Measurements from ENCODE around the gene LGALS9. TPM values are rescaled to one million over a fixed set of nuclear protein-coding genes. Genes with fewer than 3 reads are reported as not detected.

The LGALS9 gene
- polyA plus RNA-seq (2011; rRNA removed): 0.94 and 2.4 TPM in 2 replicates
- polyA minus RNA-seq (2011; rRNA and poly(A)+ RNA removed): 0.90 and 3.2 TPM in 2 replicates

DNA sequence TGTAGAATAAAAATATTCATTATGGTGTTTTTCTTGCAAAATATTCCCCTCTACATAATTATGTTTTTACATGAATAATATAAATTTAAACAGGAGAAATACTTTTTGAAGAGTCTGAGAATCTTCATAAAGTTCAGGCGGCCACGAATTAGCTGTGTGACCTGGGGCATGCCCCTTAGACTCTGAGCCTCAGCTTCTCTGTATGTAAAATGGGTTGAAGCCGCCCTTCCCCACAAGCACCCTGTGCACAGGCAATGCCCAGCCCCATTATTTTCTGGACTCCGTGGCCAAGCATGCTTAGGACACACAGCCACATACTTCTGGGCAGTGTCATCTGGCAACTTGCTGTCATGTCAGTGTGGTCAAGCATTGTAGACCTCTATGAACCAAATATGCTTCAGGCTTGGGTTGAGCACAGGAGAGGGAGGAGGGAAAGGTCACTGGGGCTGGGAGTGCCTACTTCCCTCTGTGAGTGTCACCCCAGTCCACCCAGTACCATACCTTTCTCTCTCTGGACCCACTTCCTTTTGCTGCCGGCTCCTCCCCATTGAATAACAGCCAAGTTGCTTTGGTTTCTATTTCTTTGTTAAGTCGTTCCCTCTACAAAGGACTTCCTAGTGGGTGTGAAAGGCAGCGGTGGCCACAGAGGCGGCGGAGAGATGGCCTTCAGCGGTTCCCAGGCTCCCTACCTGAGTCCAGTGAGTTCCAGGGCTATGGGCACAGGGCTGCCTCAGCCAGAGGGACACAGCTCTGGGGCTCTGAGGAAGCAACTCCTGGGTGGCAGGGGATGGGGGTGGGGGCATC lies at the start of gene LGALS9:
TSS of gene LGALS9 (plus strand) at position 582 of the 804 bp plus-strand sequence. CDS start at position 660, 78 bp downstream.
- CTCF ChIA-PET: interaction anchor here (0.7 to 2.1 kb wide), 3 partner anchors 23 to 31 kb away, joined by 3 to 4 read pairs (median 3); no protein-coding TSS in a partner anchor
- Histone ChIP-seq H3K4me3 (ENCODE audit: low read depth, low read length) (no peak within 1 kb of the TSS), H3K27me3 (ENCODE audit: control insufficient read depth, insufficient read depth, low read length) (no peaks in the 10 kb centered on the region), H3K36me3 (ENCODE audit: control insufficient read depth, insufficient read depth, low read length) (no peaks in the 10 kb centered on the region; the same call in 1 of the 2 replicates)
- TF ChIP-seq CTCF (IDR thresholded peaks at IDR 0.05; ENCODE audit: insufficient read depth, low read depth, low read length): no peak
- no peak for DNase-seq (ENCODE audit: low read depth)
- POLR2A ChIA-PET: interaction anchor here (0.7 kb wide), 1 partner anchor 10 kb away, joined by 3 read pairs; no protein-coding TSS in a partner anchor

DNA sequence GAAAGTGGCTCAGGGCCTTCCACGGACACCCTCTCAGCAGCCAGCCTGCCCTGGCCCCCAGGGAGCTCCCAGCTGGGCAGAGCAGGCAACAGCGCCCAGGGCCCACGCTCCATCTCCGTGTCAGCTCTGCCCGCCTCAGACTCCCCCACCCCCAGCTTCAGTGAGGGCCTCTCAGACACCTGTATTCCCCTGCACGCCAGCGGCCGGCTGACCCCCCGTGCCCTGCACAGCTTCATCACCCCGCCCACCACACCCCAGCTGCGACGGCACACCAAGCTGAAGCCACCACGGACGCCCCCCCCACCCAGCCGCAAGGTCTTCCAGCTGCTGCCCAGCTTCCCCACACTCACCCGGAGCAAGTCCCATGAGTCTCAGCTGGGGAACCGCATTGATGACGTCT lies 48.3 kb upstream of the LGALS9 start:
- Histone ChIP-seq H3K36me3 (ENCODE audit: control insufficient read depth, insufficient read depth, low read length) (peaks cover 3% of the 10 kb centered on the region), H3K27me3 (ENCODE audit: control insufficient read depth, insufficient read depth, low read length) (no peaks in the 10 kb centered on the region), H3K4me3 (ENCODE audit: low read depth, low read length) (no peak overlapping the region)
- DNase-seq (ENCODE audit: low read depth): no peak
- CTCF ChIA-PET: no interaction called here
- TF ChIP-seq CTCF (IDR thresholded peaks at IDR 0.05; ENCODE audit: insufficient read depth, low read depth, low read length): no peak
- POLR2A ChIA-PET: no interaction called here

DNA sequence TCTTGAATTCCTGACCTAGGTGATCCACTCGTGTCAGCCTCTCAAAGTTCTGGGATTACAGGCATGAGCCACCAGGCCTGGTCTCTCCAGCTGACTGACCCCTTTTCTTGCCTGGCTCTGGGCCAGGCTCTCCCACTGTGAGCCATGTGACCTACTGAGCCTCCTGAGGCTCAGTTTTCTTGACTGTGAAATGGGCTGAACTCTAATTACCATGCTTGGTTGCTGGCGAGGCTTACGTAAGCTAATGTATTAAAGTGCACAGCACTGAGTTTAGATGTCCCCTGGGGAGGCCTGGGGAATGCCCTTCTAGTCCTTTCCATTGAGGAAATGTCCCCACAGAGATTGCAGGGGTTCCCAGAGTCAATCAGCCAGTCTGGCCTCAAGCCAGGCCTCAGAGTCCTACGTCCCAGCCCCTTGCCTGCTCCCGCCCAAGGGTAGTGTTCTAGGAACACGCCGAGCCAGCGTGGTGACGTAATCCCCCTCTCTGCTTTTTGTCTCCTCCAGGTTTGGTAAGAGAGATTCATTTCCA lies 45.8 kb upstream of the LGALS9 start:
- no peak for DNase-seq (ENCODE audit: low read depth)
- POLR2A ChIA-PET: no interaction called here
- no peak for TF ChIP-seq CTCF (IDR thresholded peaks at IDR 0.05; ENCODE audit: insufficient read depth, low read depth, low read length)
- H3K36me3 ChIP-seq (ENCODE audit: control insufficient read depth, insufficient read depth, low read length): peaks cover 3% of the 10 kb centered on the region
- CTCF ChIA-PET: interaction anchor here (1.0 to 1.1 kb wide), 2 partner anchors 45 to 231 kb away, joined by 3 read pairs; no protein-coding TSS in a partner anchor
- H3K4me3 ChIP-seq (ENCODE audit: low read depth, low read length): no peak overlapping the region
- H3K27me3 ChIP-seq (ENCODE audit: control insufficient read depth, insufficient read depth, low read length): no peaks in the 10 kb centered on the region

- CTCF ChIA-PET: interaction anchor here (1.0 to 8.4 kb wide), 3 partner anchors 16 to 231 kb away, joined by 3 to 64 read pairs (median 3); no protein-coding TSS in a partner anchor
- no peak for DNase-seq (ENCODE audit: low read depth)
- no peak for TF ChIP-seq CTCF (IDR thresholded peaks at IDR 0.05; ENCODE audit: insufficient read depth, low read depth, low read length)
- H3K36me3 ChIP-seq (ENCODE audit: control insufficient read depth, insufficient read depth, low read length): peaks cover 3% of the 10 kb centered on the region
- POLR2A ChIA-PET: no interaction called here
- H3K4me3 ChIP-seq (ENCODE audit: low read depth, low read length): no peak overlapping the region
- no peaks in the 10 kb centered on the region for H3K27me3 ChIP-seq (ENCODE audit: control insufficient read depth, insufficient read depth, low read length)
Measured at GRCh38 chr17:27585792-27586191, 45.2 kb upstream of the LGALS9 start.

DNA sequence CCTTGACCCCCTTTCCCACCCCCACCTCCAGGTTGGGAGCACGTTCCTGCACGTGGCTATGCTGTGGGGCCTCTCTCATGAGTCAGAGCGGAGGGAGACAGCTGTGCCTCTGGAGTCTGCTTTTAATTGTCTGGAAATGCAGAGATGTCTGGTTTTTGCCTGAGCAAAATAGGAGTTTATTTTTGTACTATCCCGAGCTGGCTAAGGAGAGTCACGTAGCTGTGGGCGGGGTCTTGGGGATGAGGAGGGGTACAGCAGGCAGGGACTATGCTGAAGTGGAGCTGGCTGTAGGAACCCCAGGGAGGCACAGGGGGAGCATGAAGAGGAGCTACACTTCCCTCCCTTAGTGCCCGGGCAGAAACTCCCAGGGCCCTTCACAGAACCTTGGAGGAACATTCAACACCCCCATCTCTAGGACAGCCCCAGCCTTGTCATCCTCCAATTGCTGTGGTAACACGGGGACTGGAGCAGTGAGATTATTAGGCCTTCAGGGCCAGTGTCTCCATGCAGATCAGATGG lies 44.7 kb upstream of the LGALS9 start:
- TF ChIP-seq CTCF (IDR thresholded peaks at IDR 0.05; ENCODE audit: insufficient read depth, low read depth, low read length): no peak; the same call in 1 of the 2 replicates
- Histone ChIP-seq H3K4me3 (ENCODE audit: low read depth, low read length) (no peak overlapping the region), H3K27me3 (ENCODE audit: control insufficient read depth, insufficient read depth, low read length) (no peaks in the 10 kb centered on the region), H3K36me3 (ENCODE audit: control insufficient read depth, insufficient read depth, low read length) (peaks cover 3% of the 10 kb centered on the region)
- POLR2A ChIA-PET: interaction anchor here (0.7 kb wide), 1 partner anchor 9 kb away, joined by 5 read pairs; no protein-coding TSS in a partner anchor
- peak; percentile 67 for DNase-seq (ENCODE audit: low read depth)
- CTCF ChIA-PET: interaction anchor here (1.0 to 8.4 kb wide), 4 partner anchors 15 to 232 kb away, joined by 3 to 64 read pairs (median 4); no protein-coding TSS in a partner anchor
